ENCODE data around the gene SULF2. TPM values are rescaled to one million over a fixed set of nuclear protein-coding genes. Genes with fewer than 3 reads are reported as not detected.

Gene SULF2
- total and polyA plus RNA-seq, 8 donors = 11.3 to 42.0 (median 15.8) TPM

- intact Hi-C loops (cut with DNase I) = no loop called here
- no peak for ATAC-seq
Observed at GRCh38 chr20:47765691-47766594, 19.3 kb downstream of the SULF2 start.

GRCh38 chr20:47765271-47765670, 20.0 kb downstream of the SULF2 start:
- Histone ChIP-seq H3K9me3 (no peaks in the 10 kb centered on the region), H3K4me1 (peaks cover 0 to 29% of the 10 kb centered on the region in 2 donors), H3K27me3 (peaks cover 0 to 42% of the 10 kb centered on the region in 2 donors), H3K27ac (no peak overlapping the region), H3K4me3 (no peak overlapping the region), H3K36me3 (no peaks in the 10 kb centered on the region)
- DNase-seq (no peak), ATAC-seq (no peak)
- TF ChIP-seq CTCF (IDR thresholded peaks at IDR 0.05) = no peak
- intact Hi-C loops (cut with DNase I) = no loop called here

More at GRCh38 chr20:47765691-47766594, 19.3 kb downstream of the SULF2 start:
- no peaks in the 10 kb centered on the region for H3K36me3 ChIP-seq
- H3K27me3 ChIP-seq = peaks cover 0 to 35% of the 10 kb centered on the region in 2 donors
- peaks cover 0 to 2% of the 10 kb centered on the region in 2 donors for H3K9me3 ChIP-seq
- no peak overlapping the region for H3K27ac ChIP-seq
- H3K4me3 ChIP-seq = no peak overlapping the region
- DNase-seq = no peak
- no peak for TF ChIP-seq CTCF (IDR thresholded peaks at IDR 0.05)
- peaks cover 0 to 29% of the 10 kb centered on the region in 2 donors for H3K4me1 ChIP-seq

- Histone ChIP-seq H3K27me3 (peaks cover 0 to 52% of the 10 kb centered on the region in 2 donors), H3K36me3 (no peaks in the 10 kb centered on the region), H3K4me1 (peaks cover 0 to 29% of the 10 kb centered on the region in 2 donors), H3K27ac (no peak overlapping the region), H3K4me3 (no peak overlapping the region), H3K9me3 (no peaks in the 10 kb centered on the region)
- DNase-seq (no peak), ATAC-seq (no peak)
- intact Hi-C loops (cut with DNase I) = no loop called here
- no peak for TF ChIP-seq CTCF (IDR thresholded peaks at IDR 0.05)
Observed at GRCh38 chr20:47764154-47764733, 21.0 kb downstream of the SULF2 start.

GRCh38 chr20:47762699-47763268, 22.5 kb downstream of the SULF2 start:
- no peak overlapping the region for H3K27ac ChIP-seq
- no peak for ATAC-seq
- intact Hi-C loops (cut with DNase I) = no loop called here
- peaks cover 0 to 67% of the 10 kb centered on the region in 2 donors for H3K27me3 ChIP-seq
- no peak for DNase-seq
- H3K4me3 ChIP-seq = no peak overlapping the region
- H3K36me3 ChIP-seq = no peaks in the 10 kb centered on the region
- H3K9me3 ChIP-seq = no peaks in the 10 kb centered on the region
- peaks cover 0 to 19% of the 10 kb centered on the region in 2 donors for H3K4me1 ChIP-seq
- no peak for TF ChIP-seq CTCF (IDR thresholded peaks at IDR 0.05)

All from left lung (tissue), 10 donors.